BE2C (cell line): ENCODE results near the gene BSCL2.

Experiments used
- DNase-seq: peaks from one replicate; pipeline ENCODE4 v3.0.0-alpha.2; 2020
- H3K27me3 ChIP-seq: fragments of 250-450 bp; sonication (Bioruptor Pico); 2 replicates; pipeline ENCODE4 v1.5.1; 2020; ENCODE audit warnings: mild to moderate bottlenecking
- H3K36me3 ChIP-seq: fragments of 250-450 bp; sonication (Bioruptor Pico); 2 replicates; pipeline ENCODE4 v1.5.1; 2020; ENCODE audit warnings: mild to moderate bottlenecking
- H3K4me1 ChIP-seq: fragments of 250-450 bp; sonication (Bioruptor Pico); 2 replicates; pipeline ENCODE4 v1.5.1; 2020
- H3K4me3 ChIP-seq: 2 replicates; pipeline ENCODE4 v1.5.1; 2011; ENCODE audit warnings: low read depth, low read length
- H3K9me3 ChIP-seq: fragments of 250-450 bp; sonication (Bioruptor Pico); 2 replicates; pipeline ENCODE4 v1.5.1; 2020
- TF ChIP-seq, protein P1 (sequence below): IDR thresholded peaks from 2 replicates; pipeline ENCODE4 v1.5.1; 2012; ENCODE audit warnings: mild to moderate bottlenecking, low read depth, low read length

The BSCL2 gene

DNA sequence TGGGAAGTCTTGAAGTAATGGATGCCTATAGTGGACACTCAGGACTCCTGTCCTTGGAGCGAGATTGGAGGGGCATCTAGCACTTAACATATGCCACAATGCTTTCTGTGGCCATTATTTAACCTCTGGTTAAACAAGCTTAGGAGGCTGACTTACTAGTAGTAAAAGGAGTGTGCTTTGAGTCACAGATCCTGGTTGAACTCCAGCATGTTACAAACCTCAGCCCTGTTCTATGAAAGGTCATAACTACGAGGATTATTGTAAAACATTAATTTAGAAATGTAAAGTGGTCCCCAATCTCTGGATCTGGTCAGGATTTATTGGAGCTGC is 34.1 kb downstream of the BSCL2 start:
- TF ChIP-seq, protein P1, sequence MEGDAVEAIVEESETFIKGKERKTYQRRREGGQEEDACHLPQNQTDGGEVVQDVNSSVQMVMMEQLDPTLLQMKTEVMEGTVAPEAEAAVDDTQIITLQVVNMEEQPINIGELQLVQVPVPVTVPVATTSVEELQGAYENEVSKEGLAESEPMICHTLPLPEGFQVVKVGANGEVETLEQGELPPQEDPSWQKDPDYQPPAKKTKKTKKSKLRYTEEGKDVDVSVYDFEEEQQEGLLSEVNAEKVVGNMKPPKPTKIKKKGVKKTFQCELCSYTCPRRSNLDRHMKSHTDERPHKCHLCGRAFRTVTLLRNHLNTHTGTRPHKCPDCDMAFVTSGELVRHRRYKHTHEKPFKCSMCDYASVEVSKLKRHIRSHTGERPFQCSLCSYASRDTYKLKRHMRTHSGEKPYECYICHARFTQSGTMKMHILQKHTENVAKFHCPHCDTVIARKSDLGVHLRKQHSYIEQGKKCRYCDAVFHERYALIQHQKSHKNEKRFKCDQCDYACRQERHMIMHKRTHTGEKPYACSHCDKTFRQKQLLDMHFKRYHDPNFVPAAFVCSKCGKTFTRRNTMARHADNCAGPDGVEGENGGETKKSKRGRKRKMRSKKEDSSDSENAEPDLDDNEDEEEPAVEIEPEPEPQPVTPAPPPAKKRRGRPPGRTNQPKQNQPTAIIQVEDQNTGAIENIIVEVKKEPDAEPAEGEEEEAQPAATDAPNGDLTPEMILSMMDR: no peak
- Histone ChIP-seq H3K27me3 (no peaks in the 10 kb centered on the region), H3K4me1 (no peaks in the 10 kb centered on the region; the same call in 1 of the 2 replicates), H3K36me3 (peaks cover 10% of the 10 kb centered on the region), H3K9me3 (no peaks in the 10 kb centered on the region), H3K4me3 (no peak overlapping the region)
- no peak for DNase-seq

DNA sequence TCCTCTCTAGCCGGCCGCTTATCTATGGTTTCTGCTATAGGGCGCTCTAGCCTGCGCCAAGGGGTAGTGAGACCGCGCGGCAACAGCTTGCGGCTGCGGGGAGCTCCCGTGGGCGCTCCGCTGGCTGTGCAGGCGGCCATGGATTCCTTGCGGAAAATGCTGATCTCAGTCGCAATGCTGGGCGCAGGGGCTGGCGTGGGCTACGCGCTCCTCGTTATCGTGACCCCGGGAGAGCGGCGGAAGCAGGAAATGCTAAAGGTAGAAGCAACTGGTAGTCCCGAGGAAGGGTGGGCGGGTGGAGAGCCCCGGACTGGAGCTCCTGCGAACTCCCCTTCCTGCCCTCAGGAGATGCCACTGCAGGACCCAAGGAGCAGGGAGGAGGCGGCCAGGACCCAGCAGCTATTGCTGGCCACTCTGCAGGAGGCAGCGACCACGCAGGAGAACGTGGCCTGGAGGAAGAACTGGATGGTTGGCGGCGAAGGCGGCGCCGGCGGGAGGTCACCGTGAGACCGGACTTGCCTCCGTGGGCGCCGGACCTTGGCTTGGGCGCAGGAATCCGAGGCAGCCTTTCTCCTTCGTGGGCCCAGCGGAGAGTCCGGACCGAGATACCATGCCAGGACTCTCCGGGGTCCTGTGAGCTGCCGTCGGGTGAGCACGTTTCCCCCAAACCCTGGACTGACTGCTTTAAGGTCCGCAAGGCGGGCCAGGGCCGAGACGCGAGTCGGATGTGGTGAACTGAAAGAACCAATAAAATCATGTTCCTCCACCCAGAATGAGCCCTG is 35.4 kb downstream of the BSCL2 start, which contains the start of the genes LBHD1 and UQCC3:
TSS of gene LBHD1 (minus strand) at position 660 of the 782 bp plus-strand sequence. CDS start 2,236 bp downstream, outside the sequence.
TSS of gene UQCC3 (plus strand) at position 66 of the 782 bp plus-strand sequence. CDS start at position 139, 73 bp downstream.
- DNase-seq: peak; percentile 71
- Histone ChIP-seq H3K4me1 (no peaks in the 10 kb centered on the region), H3K36me3 (peaks cover 12% of the 10 kb centered on the region)

DNA sequence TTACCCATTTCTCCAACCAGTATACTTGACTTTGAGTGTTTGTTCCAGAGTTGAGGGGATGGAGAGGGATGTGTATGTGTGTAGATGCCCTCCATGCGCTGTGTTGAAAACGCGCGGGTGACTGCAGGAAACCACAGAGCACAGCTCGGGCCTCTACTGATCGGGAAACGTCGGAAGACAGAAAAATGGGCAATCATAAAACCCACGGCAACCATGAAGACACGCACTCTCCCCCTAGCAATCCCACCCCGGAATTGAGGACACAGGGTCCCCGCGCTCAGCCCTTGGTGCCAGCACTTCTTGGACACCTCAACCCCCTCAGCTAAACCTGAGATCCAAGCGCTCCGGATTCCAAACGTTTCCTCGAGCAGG is 36.0 kb downstream of the BSCL2 start:
- H3K4me3 ChIP-seq: peak overlapping the region; percentile 77
- no peaks in the 10 kb centered on the region for H3K27me3 ChIP-seq
- no peaks in the 10 kb centered on the region for H3K9me3 ChIP-seq
- H3K4me1 ChIP-seq: no peaks in the 10 kb centered on the region
- DNase-seq: no peak
- peaks cover 18% of the 10 kb centered on the region for H3K36me3 ChIP-seq
- TF ChIP-seq, protein P1: no peak

More for the DNA sequence above, 35.4 kb downstream of the BSCL2 start, which contains the start of the genes LBHD1 and UQCC3:
- H3K9me3 ChIP-seq: no peaks in the 10 kb centered on the region
- TF ChIP-seq, protein P1: no peak
- H3K27me3 ChIP-seq: no peaks in the 10 kb centered on the region
- peak within 1 kb of the TSS; percentile 77 for H3K4me3 ChIP-seq

DNA sequence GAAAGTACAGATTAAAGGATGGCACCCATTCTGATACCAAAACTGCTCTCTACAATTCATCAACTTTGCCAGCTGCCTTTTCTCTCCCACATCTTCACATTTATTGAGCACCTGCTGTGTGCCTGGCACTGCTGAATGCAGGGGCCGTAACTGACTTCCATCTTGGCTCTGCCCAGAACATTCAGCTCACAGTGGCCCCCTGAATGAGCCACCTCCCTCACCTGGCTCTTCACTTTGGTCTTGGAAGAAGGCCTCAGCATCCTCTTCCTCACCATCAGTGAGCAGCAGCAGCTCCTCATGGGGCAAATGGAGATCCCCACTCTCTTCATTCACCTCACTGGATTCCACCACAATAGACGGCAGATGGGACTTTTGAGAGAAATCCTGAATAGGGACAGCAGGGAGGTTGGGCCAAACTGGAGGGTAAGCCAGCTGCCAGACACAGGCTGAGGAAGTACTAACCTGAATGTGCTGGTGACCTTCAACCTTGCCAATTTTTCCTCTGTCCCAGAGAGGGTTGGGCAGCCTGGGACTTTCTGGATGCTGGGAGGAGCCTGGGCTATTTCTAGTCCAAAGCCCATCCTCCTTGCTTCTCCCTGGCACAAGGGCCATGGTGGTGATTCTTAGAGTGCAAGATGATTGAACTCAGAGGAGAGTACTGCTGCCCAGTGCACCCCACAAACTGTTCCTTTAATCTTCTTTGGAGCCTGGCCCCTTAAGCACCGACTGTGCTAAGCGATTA is 37.6 kb downstream of the BSCL2 start:
- no peak for DNase-seq
- Histone ChIP-seq H3K27me3 (no peaks in the 10 kb centered on the region), H3K9me3 (no peaks in the 10 kb centered on the region), H3K36me3 (peaks cover 23% of the 10 kb centered on the region), H3K4me1 (no peaks in the 10 kb centered on the region), H3K4me3 (no peak overlapping the region)
- TF ChIP-seq, protein P1: no peak

DNA sequence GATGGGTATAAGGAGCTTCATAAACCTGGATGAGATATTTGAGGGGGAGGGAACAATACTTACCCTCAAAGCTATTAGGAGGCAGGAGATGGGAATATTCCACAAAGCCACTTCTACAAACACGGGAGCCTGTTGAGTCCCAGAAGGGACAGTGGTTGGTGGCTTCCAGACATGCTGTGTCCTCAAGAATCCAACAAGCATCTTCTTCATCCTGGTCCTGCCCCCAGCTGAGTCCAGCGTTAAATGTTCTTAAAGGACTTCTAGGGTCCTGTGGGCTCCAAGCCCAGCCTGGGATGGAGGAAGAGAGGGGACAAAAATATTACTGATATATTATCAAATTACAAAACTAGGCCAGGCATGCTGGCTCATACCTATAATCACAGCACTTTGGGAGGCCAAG is 39.8 kb downstream of the BSCL2 start:
- peak overlapping the region; percentile 93 for H3K4me3 ChIP-seq
- H3K27me3 ChIP-seq: no peaks in the 10 kb centered on the region
- peaks cover 24% of the 10 kb centered on the region for H3K36me3 ChIP-seq
- TF ChIP-seq, protein P1: no peak
- H3K9me3 ChIP-seq: no peaks in the 10 kb centered on the region
- DNase-seq: no peak
- H3K4me1 ChIP-seq: no peaks in the 10 kb centered on the region
